DMS79 (cell line): Measurements from ENCODE around the gene PHF13.

Experiments
- DNase-seq: peaks from one replicate; lab custom pipeline; 2025; lab: John Stamatoyannopoulos, UW

Gene PHF13

GRCh38 chr1:6602669-6603237, 10.8 kb upstream of the PHF13 start, which contains the start of gene KLHL21:
KLHL21 (minus strand) TSS chr1:6602869; CDS start chr1:6602817, 52 bp downstream.
- DNase-seq, result peak; percentile 56

- no peak for DNase-seq
Measured at GRCh38 chr1:6603238-6603914, 10.2 kb upstream of the PHF13 start.

- no peak for DNase-seq
Measured at GRCh38 chr1:6603915-6604558, 9.5 kb upstream of the PHF13 start.

GRCh38 chr1:6612641-6613360, 730 bp upstream of the PHF13 start:
- DNase-seq, result peak; percentile 29

GRCh38 chr1:6614019-6614928, 743 bp downstream of the PHF13 start:
- no peak for DNase-seq

- no peak for DNase-seq
Measured at GRCh38 chr1:6614929-6615785, 1.6 kb downstream of the PHF13 start.

GRCh38 chr1:6619045-6619444, 5.5 kb downstream of the PHF13 start:
- no peak for DNase-seq

GRCh38 chr1:6621429-6622391, 8.2 kb downstream of the PHF13 start:
- no peak for DNase-seq

- DNase-seq, result no peak
Measured at GRCh38 chr1:6622396-6623152, 9.0 kb downstream of the PHF13 start.

GRCh38 chr1:6623269-6623965, 9.9 kb downstream of the PHF13 start:
- no peak for DNase-seq

- peak; percentile 44 for DNase-seq
Measured at GRCh38 chr1:6624710-6625583, 11.4 kb downstream of the PHF13 start, which contains the start of gene THAP3. THAP3 (plus strand) TSS chr1:6624868; CDS start chr1:6625219, 351 bp downstream.

- no peak for DNase-seq
Measured at GRCh38 chr1:6625584-6626149, 12.1 kb downstream of the PHF13 start.

- DNase-seq, result no peak
Measured at GRCh38 chr1:6627031-6627430, 13.5 kb downstream of the PHF13 start.

GRCh38 chr1:6627841-6628545, 14.5 kb downstream of the PHF13 start:
- no peak for DNase-seq

GRCh38 chr1:6628971-6629479, 15.5 kb downstream of the PHF13 start:
- DNase-seq, result no peak

GRCh38 chr1:6630027-6630426, 16.5 kb downstream of the PHF13 start:
- no peak for DNase-seq
